K562 (cell line): ENCODE measurements around the gene KLHL30. TPM values are rescaled to one million over a fixed set of nuclear protein-coding genes. Genes with fewer than 3 reads are reported as not detected.

Source experiments
- ATAC-seq: fragments of 200-7000 bp; cut with Tn5 transposase; 3 replicates; pipeline ENCODE4 v1.9.1; 2020; ENCODE audit warnings: moderate library complexity
- BruUV-seq: library from RNA; stranded (reverse); fragments of 400-500 nt; replicated peaks from 2 replicates; lab custom pipeline; 2021; lab: Mats Ljungman, UMichigan
- CTCF ChIA-PET: fragments of 300-600 bp; formaldehyde crosslinking; extraction: SDS; loops from one replicate; lab custom pipeline; 2021; ENCODE audit warnings: low intra/inter-chr PET ratio; lab: Yijun Ruan, JAX
- POLR2A ChIA-PET: fragments of 300-600, 350-650 bp; sonication (Branson Sonifier 250); formaldehyde crosslinking; extraction: SDS; loops from one replicate; lab custom pipeline; 2021; ENCODE audit warnings: antibody characterized with exemption, inconsistent platforms; lab: Yijun Ruan, JAX
- DNase-seq, 4 experiments: peaks; one replicate each; pipeline versions ENCODE4 v3.0.0 to v3.0.0-alpha.2; 2011 to 2018; ENCODE audit warnings: low spot score in 3 of 4, mixed read lengths in 3 of 4; ENCODE audit errors: extremely low read depth in 1 of 4
- FAIRE-seq: peaks from 2 replicates; lab custom pipeline; 2011; peaks lifted over from hg19 to GRCh38; lab: Jason Lieb, UNC
- H2AFZ ChIP-seq: 2 replicates; pipeline ENCODE4 v1.6.0; 2011; ENCODE audit warnings: low read depth, low read length, control low read depth, inconsistent platforms
- H3K27ac ChIP-seq: fragments of 200-600 bp; 3 replicates; pipeline ENCODE4 v1.8.0; 2011; ENCODE audit warnings: low read depth, mild to moderate bottlenecking, control low read depth, inconsistent platforms, low read length, moderate library complexity, mixed read lengths; ENCODE audit errors: extremely low read depth
- H3K27me3 ChIP-seq, 2 experiments: fragments of 300-600 bp in 1 of 2; 2 replicates in 1 of 2; 3 replicates in 1 of 2; pipeline versions ENCODE4 v1.6.0 to v1.8.0; 2011; ENCODE audit warnings: inconsistent platforms in 2 of 2, low read length in 2 of 2, mild to moderate bottlenecking in 1 of 2, mixed read lengths in 1 of 2, moderate library complexity in 1 of 2; ENCODE audit not compliant: control insufficient read depth in 2 of 2, insufficient read depth in 2 of 2
- H3K36me3 ChIP-seq: fragments of 300-600 bp; 3 replicates; pipeline ENCODE4 v1.8.0; 2011; ENCODE audit warnings: mild to moderate bottlenecking, low read length, inconsistent platforms; ENCODE audit not compliant: control insufficient read depth, insufficient read depth
- H3K4me1 ChIP-seq, 2 experiments: fragments of 200-600 bp in 1 of 2; replicated peaks in 1 of 2; 2 replicates in 1 of 2; 3 replicates in 1 of 2; pipeline versions ENCODE4 v1.5.1 to v1.8.0; 2011; ENCODE audit warnings: inconsistent platforms in 2 of 2, low read length in 2 of 2, mild to moderate bottlenecking in 1 of 2, mixed read lengths in 1 of 2, moderate library complexity in 1 of 2; ENCODE audit not compliant: control insufficient read depth in 2 of 2, insufficient read depth in 2 of 2
- H3K4me2 ChIP-seq: 2 replicates; pipeline ENCODE4 v1.6.1; 2011; ENCODE audit warnings: low read length, control low read depth, inconsistent platforms, mixed read lengths; ENCODE audit not compliant: insufficient read depth
- H3K4me3 ChIP-seq: fragments of 200-600 bp; sonication (generic), shearing (Covaris generic); 2 replicates; pipeline ENCODE4 v1.5.1; 2016; ENCODE audit warnings: control low read depth, inconsistent platforms
- H3K79me2 ChIP-seq: fragments of 200-600 bp; 3 replicates; pipeline ENCODE4 v1.8.0; 2011; ENCODE audit warnings: low read length, inconsistent platforms; ENCODE audit not compliant: control insufficient read depth, insufficient read depth
- H3K9ac ChIP-seq, 2 experiments: 2 replicates each; pipeline versions ENCODE4 v1.6.0 to v1.6.1; 2011; ENCODE audit warnings: low read depth in 2 of 2, low read length in 2 of 2, control low read depth in 1 of 2, inconsistent platforms in 1 of 2, mild to moderate bottlenecking in 1 of 2, mixed read lengths in 1 of 2; ENCODE audit not compliant: insufficient read depth in 1 of 2
- H3K9me1 ChIP-seq: one replicate; pipeline ENCODE4 v1.6.0; 2011; ENCODE audit warnings: inconsistent platforms, mild to moderate bottlenecking, low read length, moderate library complexity; ENCODE audit not compliant: control insufficient read depth, insufficient read depth
- H3K9me3 ChIP-seq: replicated peaks from 2 replicates; pipeline ENCODE4 v1.5.1; 2011; ENCODE audit warnings: low read depth, low read length, inconsistent platforms; ENCODE audit not compliant: control insufficient read depth, insufficient read depth
- H4K20me1 ChIP-seq: replicated peaks from 2 replicates; pipeline ENCODE4 v1.6.1; 2011; ENCODE audit warnings: low read length, inconsistent platforms, mixed read lengths; ENCODE audit not compliant: control insufficient read depth, insufficient read depth
- CREM ChIP-seq: IDR thresholded peaks from 2 replicates; pipeline ENCODE4 v1.6.1; 2014; ENCODE audit warnings: antibody characterized with exemption, low read depth
- LARP7 ChIP-seq: fragments of 450-650 bp; IDR thresholded peaks from 2 replicates; pipeline ENCODE4 v1.6.1; 2016
- MAZ ChIP-seq, 2 experiments: fragments of 450-650 bp in 1 of 2; sonication (generic) in 1 of 2; formaldehyde crosslinking; IDR thresholded peaks in 1 of 2; conservative IDR thresholded peaks in 1 of 2; 2 replicates each; pipeline versions ENCODE4 v1.4.0 to v1.5.0; 2020; ENCODE audit warnings: mild to moderate bottlenecking in 1 of 2, missing genetic modification reagents in 1 of 2
- NFIC ChIP-seq: fragments of 450-650 bp; IDR thresholded peaks from 2 replicates; pipeline ENCODE4 v1.6.1; 2017; ENCODE audit warnings: mild to moderate bottlenecking, inconsistent platforms
- NR3C1 ChIP-seq: sonication (generic); formaldehyde crosslinking; IDR thresholded peaks from 2 replicates; pipeline ENCODE4 v1.8.1; 2022; ENCODE audit warnings: missing genetic modification reagents
- NUFIP1 ChIP-seq: fragments of 450-650 bp; IDR thresholded peaks from 2 replicates; pipeline ENCODE4 v1.6.1; 2018; ENCODE audit not compliant: partially characterized antibody
- SETDB1 ChIP-seq: IDR thresholded peaks from one replicate; pipeline ENCODE4 v1.6.1; 2012; ENCODE audit warnings: low read length, control low read depth, inconsistent platforms
- TAF1 ChIP-seq: IDR thresholded peaks from 2 replicates; pipeline ENCODE4 v1.6.1; 2011; ENCODE audit warnings: mild to moderate bottlenecking, low read length, moderate library complexity; ENCODE audit not compliant: insufficient read depth, control insufficient read depth, severe bottlenecking; ENCODE audit errors: extremely low read depth
- ZNF41 ChIP-seq: fragments of 250-450 bp; sonication (Bioruptor Pico); conservative IDR thresholded peaks from 2 replicates; pipeline ENCODE4 v1.4.0; 2020; ENCODE audit warnings: mild to moderate bottlenecking
- WGBS: fragments of 100-300 bp; shearing (Covaris generic); methylation state at CpG from one replicate; pipeline ENCODE4 v1.1.6; 2016; ENCODE audit warnings: low coverage, mixed read lengths; ENCODE audit not compliant: insufficient coverage; ENCODE audit errors: missing lambda C conversion rate; 5-methylcytosine and 5-hydroxymethylcytosine counted together
- in situ Hi-C: fragments of 300-500 bp; cut with MboI; formaldehyde crosslinking; loops from 4 replicates; pipeline ENCODE4 v1.15.0; 2018; ENCODE audit warnings: inconsistent platforms, mixed read lengths
- intact Hi-C: fragments of 100-400 bp; cut with micrococcal nuclease; formaldehyde crosslinking; loops from 2 replicates; pipeline ENCODE4 v1.14.2; 2022
- polyA plus RNA-seq, 8 experiments: library from polyadenylated mRNA; depleted of rRNA in 4 of 8; stranded (reverse) in 5 of 8; unstranded in 3 of 8; fragments of >200 nt; fragmentation: Nextera tagmentation in 2 of 8; fragmentation: Illumina TruSeq in 1 of 8; extraction: Ambion mirVana in 2 of 8; extraction: Trizol in 1 of 8; gene quantifications; 2 replicates each; pipeline versions ENCODE4 v1.2.1 to v1.2.3, GENCODE V29; 2011 to 2014; ENCODE audit warnings: inconsistent platforms in 1 of 8, missing spikeins in 1 of 8
- total RNA-seq, 7 experiments: library from RNA; depleted of rRNA in 6 of 7; stranded (reverse); fragments of >200 nt in 6 of 7; fragmentation: Illumina TruSeq in 2 of 7; extraction: Trizol in 2 of 7; gene quantifications; 2 replicates each; pipeline versions ENCODE4 v1.2.1 to v1.2.3, GENCODE V29; 2011 to 2021; ENCODE audit warnings: low replicate concordance in 1 of 7
- TF ChIP-seq, protein P1 (sequence below): sonication (generic); formaldehyde crosslinking; IDR thresholded peaks from 2 replicates; pipeline ENCODE4 v1.8.0; 2023; ENCODE audit warnings: missing genetic modification reagents, mild to moderate bottlenecking, borderline replicate concordance
- TF ChIP-seq, protein P2 (sequence below): fragments of 450-650 bp; conservative IDR thresholded peaks from 2 replicates; pipeline ENCODE4 v1.6.1; 2016; ENCODE audit warnings: missing genetic modification characterization, low read depth, mild to moderate bottlenecking, control low read depth, missing compliant biosample characterization

Gene KLHL30
- total and polyA plus RNA-seq, 9 of the 15 experiments (the other 6 are each of a cell fraction or from before 2014, with no cell fraction given) = 0.04 TPM; not detected in 8

DNA sequence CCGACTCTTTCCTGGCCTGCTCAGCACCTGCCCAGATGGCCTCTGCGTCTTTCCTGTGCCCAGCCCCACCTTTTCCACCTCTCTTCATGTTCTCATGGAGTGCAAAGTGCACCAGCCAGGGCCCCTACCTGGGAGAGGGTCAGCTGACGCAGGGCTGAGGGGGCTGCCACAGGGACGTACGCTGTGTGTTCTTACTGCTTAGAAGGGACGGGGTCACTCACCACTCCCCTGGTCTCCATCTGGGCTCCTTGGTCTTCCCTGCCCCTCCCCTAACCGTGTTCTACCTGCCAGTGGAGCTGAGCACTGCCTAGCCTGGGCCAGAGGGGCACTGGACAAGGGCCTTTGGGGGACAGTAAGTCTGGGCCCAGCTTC lies 28.9 kb downstream of the KLHL30 start:
- Histone ChIP-seq H3K4me3 (no peak overlapping the region), H3K79me2 (no peaks in the 10 kb centered on the region), H3K9ac (peak overlapping the region in 1 of 2 experiments; percentile 74; a peak in 1 of 4 replicates), H3K4me1 (peaks cover 33 to 38% of the 10 kb centered on the region in 2 experiments), H2AFZ (no peak overlapping the region), H3K36me3 (peaks cover 28% of the 10 kb centered on the region), H3K27ac (peak overlapping the region; percentile 38; the same call in 1 of the 3 replicates), H3K9me1 (peaks cover 4% of the 10 kb centered on the region), H3K9me3 (no peaks in the 10 kb centered on the region), H3K27me3 (no peaks in the 10 kb centered on the region), H4K20me1 (no peaks in the 10 kb centered on the region), H3K4me2 (peak overlapping the region; percentile 32)
- intact Hi-C loops (loop anchor here (5.0 kb wide), 1 partner anchor 70 kb away; no protein-coding TSS in a partner anchor), in situ Hi-C loops (no loop called here)
- CTCF ChIA-PET = no interaction called here
- 87% methylated on average over 6 of the region's 7 CpGs for WGBS
- DNase-seq (no peak), ATAC-seq (peak; percentile 7), FAIRE-seq (no peak)
- BruUV-seq = no TSS peak
- POLR2A ChIA-PET = interaction anchor here (0.9 to 1.2 kb wide), 3 partner anchors 8 to 313 kb away, joined by 3 to 5 read pairs (median 3); partner anchors contain the start of gene ERFE
- TF ChIP-seq CREM (no peak), NR3C1 (CRISPR knock-in tag) (no peak), SETDB1 (no peak), LARP7 (no peak), MAZ (CRISPR knock-in tag; conservative IDR thresholded peaks at IDR 0.05 in 1 of 2, IDR thresholded peaks at IDR 0.05 in 1 of 2) (no peak), NUFIP1 (no peak), ZNF41 (CRISPR knock-in tag) (no peak), TAF1 (no peak), NFIC (no peak)
- TF ChIP-seq, protein P1, sequence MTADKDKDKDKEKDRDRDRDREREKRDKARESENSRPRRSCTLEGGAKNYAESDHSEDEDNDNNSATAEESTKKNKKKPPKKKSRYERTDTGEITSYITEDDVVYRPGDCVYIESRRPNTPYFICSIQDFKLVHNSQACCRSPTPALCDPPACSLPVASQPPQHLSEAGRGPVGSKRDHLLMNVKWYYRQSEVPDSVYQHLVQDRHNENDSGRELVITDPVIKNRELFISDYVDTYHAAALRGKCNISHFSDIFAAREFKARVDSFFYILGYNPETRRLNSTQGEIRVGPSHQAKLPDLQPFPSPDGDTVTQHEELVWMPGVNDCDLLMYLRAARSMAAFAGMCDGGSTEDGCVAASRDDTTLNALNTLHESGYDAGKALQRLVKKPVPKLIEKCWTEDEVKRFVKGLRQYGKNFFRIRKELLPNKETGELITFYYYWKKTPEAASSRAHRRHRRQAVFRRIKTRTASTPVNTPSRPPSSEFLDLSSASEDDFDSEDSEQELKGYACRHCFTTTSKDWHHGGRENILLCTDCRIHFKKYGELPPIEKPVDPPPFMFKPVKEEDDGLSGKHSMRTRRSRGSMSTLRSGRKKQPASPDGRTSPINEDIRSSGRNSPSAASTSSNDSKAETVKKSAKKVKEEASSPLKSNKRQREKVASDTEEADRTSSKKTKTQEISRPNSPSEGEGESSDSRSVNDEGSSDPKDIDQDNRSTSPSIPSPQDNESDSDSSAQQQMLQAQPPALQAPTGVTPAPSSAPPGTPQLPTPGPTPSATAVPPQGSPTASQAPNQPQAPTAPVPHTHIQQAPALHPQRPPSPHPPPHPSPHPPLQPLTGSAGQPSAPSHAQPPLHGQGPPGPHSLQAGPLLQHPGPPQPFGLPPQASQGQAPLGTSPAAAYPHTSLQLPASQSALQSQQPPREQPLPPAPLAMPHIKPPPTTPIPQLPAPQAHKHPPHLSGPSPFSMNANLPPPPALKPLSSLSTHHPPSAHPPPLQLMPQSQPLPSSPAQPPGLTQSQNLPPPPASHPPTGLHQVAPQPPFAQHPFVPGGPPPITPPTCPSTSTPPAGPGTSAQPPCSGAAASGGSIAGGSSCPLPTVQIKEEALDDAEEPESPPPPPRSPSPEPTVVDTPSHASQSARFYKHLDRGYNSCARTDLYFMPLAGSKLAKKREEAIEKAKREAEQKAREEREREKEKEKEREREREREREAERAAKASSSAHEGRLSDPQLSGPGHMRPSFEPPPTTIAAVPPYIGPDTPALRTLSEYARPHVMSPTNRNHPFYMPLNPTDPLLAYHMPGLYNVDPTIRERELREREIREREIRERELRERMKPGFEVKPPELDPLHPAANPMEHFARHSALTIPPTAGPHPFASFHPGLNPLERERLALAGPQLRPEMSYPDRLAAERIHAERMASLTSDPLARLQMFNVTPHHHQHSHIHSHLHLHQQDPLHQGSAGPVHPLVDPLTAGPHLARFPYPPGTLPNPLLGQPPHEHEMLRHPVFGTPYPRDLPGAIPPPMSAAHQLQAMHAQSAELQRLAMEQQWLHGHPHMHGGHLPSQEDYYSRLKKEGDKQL (CRISPR knock-in tag) = no peak
- TF ChIP-seq, protein P2, sequence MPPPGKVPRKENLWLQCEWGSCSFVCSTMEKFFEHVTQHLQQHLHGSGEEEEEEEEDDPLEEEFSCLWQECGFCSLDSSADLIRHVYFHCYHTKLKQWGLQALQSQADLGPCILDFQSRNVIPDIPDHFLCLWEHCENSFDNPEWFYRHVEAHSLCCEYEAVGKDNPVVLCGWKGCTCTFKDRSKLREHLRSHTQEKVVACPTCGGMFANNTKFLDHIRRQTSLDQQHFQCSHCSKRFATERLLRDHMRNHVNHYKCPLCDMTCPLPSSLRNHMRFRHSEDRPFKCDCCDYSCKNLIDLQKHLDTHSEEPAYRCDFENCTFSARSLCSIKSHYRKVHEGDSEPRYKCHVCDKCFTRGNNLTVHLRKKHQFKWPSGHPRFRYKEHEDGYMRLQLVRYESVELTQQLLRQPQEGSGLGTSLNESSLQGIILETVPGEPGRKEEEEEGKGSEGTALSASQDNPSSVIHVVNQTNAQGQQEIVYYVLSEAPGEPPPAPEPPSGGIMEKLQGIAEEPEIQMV = no peak
